T-helper 1 cell treated with Interleukin-12 subunit alpha and Interleukin-12 subunit beta and Interleukin-4 antibody, amounts not matched to agents 30 ng/mL and 1 ng/mL, for 36 hours (primary cell): ENCODE measurements around the gene CDH23. TPM values are rescaled to one million over a fixed set of nuclear protein-coding genes. Genes with fewer than 3 reads are reported as not detected.

Experiments used
- intact Hi-C: fragments of 100-400 bp; cut with micrococcal nuclease; formaldehyde crosslinking; loops from one replicate; pipeline ENCODE4 v1.15.1; 2024
- total RNA-seq: library from RNA; stranded (reverse); gene quantifications from 2 replicates; pipeline ENCODE4 v1.2.3, GENCODE V29; 2022

The CDH23 gene
- total RNA-seq, 1 donor from 2014 or later = 1.3 TPM

GRCh38 chr10:71532878-71533277 is 136.2 kb downstream of the CDH23 start:
- intact Hi-C loops = no loop called here

- intact Hi-C loops = no loop called here
Measured at GRCh38 chr10:71533936-71534335, 137.2 kb downstream of the CDH23 start.

- intact Hi-C loops = no loop called here
Measured at GRCh38 chr10:71534568-71535194, 138.0 kb downstream of the CDH23 start.

- intact Hi-C loops = no loop called here
Measured at GRCh38 chr10:71536332-71536731, 139.6 kb downstream of the CDH23 start.

GRCh38 chr10:71537125-71537524 is 140.4 kb downstream of the CDH23 start:
- intact Hi-C loops = no loop called here

- intact Hi-C loops = no loop called here
Measured at GRCh38 chr10:71537681-71538080, 141.0 kb downstream of the CDH23 start.

GRCh38 chr10:71538608-71539260 is 142.0 kb downstream of the CDH23 start:
- intact Hi-C loops = no loop called here

GRCh38 chr10:71539442-71540118 is 142.9 kb downstream of the CDH23 start:
- intact Hi-C loops = no loop called here

GRCh38 chr10:71542478-71542877 is 145.8 kb downstream of the CDH23 start:
- intact Hi-C loops = no loop called here

- intact Hi-C loops = no loop called here
Measured at GRCh38 chr10:71543608-71544170, 147.0 kb downstream of the CDH23 start.

- intact Hi-C loops = no loop called here
Measured at GRCh38 chr10:71545001-71545400, 148.3 kb downstream of the CDH23 start.

- intact Hi-C loops = no loop called here
Measured at GRCh38 chr10:71546220-71546619, 149.5 kb downstream of the CDH23 start.

GRCh38 chr10:71547312-71547711 is 150.6 kb downstream of the CDH23 start:
- intact Hi-C loops = no loop called here

- intact Hi-C loops = no loop called here
Measured at GRCh38 chr10:71547876-71548846, 151.4 kb downstream of the CDH23 start.

- intact Hi-C loops = no loop called here
Measured at GRCh38 chr10:71549766-71550533, 153.2 kb downstream of the CDH23 start.

- intact Hi-C loops = no loop called here
Measured at GRCh38 chr10:71550628-71551027, 153.9 kb downstream of the CDH23 start.

GRCh38 chr10:71551970-71552369 is 155.2 kb downstream of the CDH23 start:
- intact Hi-C loops = no loop called here

- intact Hi-C loops = no loop called here
Measured at GRCh38 chr10:71553432-71553831, 156.7 kb downstream of the CDH23 start.

GRCh38 chr10:71554671-71555070 is 158.0 kb downstream of the CDH23 start:
- intact Hi-C loops = no loop called here

- intact Hi-C loops = no loop called here
Measured at GRCh38 chr10:71555087-71555723, 158.5 kb downstream of the CDH23 start.
